Measurements from ENCODE around the gene ZCCHC2. TPM values are rescaled to one million over a fixed set of nuclear protein-coding genes. Genes with fewer than 3 reads are reported as not detected.

ZCCHC2 gene
- total and polyA plus RNA-seq, 5 donors from 2014 or later: 1.7 to 82.5 (median 2.1) TPM

- no peaks in the 10 kb centered on the region for H3K36me3 ChIP-seq (ENCODE audit: control insufficient read depth, insufficient read depth, low read length)
- H3K4me1 ChIP-seq (ENCODE audit: control insufficient read depth, insufficient read depth, low read length, poor library complexity, severe bottlenecking): no peaks in the 10 kb centered on the region
- H3K27me3 Mint-ChIP-seq: peaks cover 15% of the 10 kb centered on the region
- DNase-seq (no peak), ATAC-seq (ENCODE audit: low read depth in 2 of 2) (no peak)
- no peak overlapping the region for H3K4me3 ChIP-seq (ENCODE audit: low read depth, low read length)
- no peak overlapping the region for H3K27ac ChIP-seq (ENCODE audit: insufficient read depth, low read length, poor library complexity, severe bottlenecking)
- H3K27ac Mint-ChIP-seq: no peak overlapping the region
- no peaks in the 10 kb centered on the region for H3K36me3 Mint-ChIP-seq
- H3K9me3 ChIP-seq (ENCODE audit: control insufficient read depth in 2 of 2, low read length in 2 of 2): no peaks in the 10 kb centered on the region
- peaks cover 0 to 2% (median 0%) of the 10 kb centered on the region in 7 donors for H3K9me3 Mint-ChIP-seq
- no peak overlapping the region for H3K4me3 Mint-ChIP-seq
- H3K27me3 ChIP-seq (ENCODE audit: control insufficient read depth, insufficient read depth, low read length): no peaks in the 10 kb centered on the region
- peaks cover 0 to 2% (median 0%) of the 10 kb centered on the region in 4 donors for H3K4me1 Mint-ChIP-seq
Measured at GRCh38 chr18:62606106-62606505, 83.3 kb downstream of the ZCCHC2 start.

DNA sequence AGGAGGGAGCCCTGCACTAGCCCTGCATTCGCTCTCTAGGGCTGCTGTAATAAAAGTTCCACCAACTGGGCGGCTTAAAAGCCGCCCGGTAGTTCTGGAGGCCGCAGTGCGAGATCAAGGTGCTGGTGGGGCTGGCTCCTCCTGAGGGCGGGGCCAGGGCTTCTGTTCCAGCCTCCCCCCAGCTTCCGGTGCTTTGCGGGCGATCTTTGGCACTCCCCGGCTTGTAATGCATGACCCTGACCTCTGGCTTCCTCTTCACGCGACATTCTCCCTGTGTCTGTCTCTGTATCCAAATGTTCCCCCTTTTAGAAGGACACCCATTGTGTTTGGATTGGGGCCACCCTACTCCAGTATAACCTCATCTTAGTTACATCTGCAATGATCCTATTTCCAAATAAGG is 84.5 kb downstream of the ZCCHC2 start:
- Mint-ChIP-seq H3K27ac (no peak overlapping the region), H3K36me3 (no peaks in the 10 kb centered on the region), H3K9me3 (peaks cover 0 to 2% (median 0%) of the 10 kb centered on the region in 7 donors), H3K27me3 (peaks cover 5% of the 10 kb centered on the region), H3K4me1 (peaks cover 0 to 2% (median 0%) of the 10 kb centered on the region in 4 donors), H3K4me3 (no peak overlapping the region)
- H3K27me3 ChIP-seq (ENCODE audit: control insufficient read depth, insufficient read depth, low read length): no peaks in the 10 kb centered on the region
- no peak overlapping the region for H3K27ac ChIP-seq (ENCODE audit: insufficient read depth, low read length, poor library complexity, severe bottlenecking)
- no peak for DNase-seq
- no peak for ATAC-seq (ENCODE audit: low read depth in 2 of 2)
- no peaks in the 10 kb centered on the region for H3K4me1 ChIP-seq (ENCODE audit: control insufficient read depth, insufficient read depth, low read length, poor library complexity, severe bottlenecking)
- no peaks in the 10 kb centered on the region for H3K36me3 ChIP-seq (ENCODE audit: control insufficient read depth, insufficient read depth, low read length)
- no peak overlapping the region for H3K4me3 ChIP-seq (ENCODE audit: low read depth, low read length)
- no peaks in the 10 kb centered on the region for H3K9me3 ChIP-seq (ENCODE audit: control insufficient read depth in 2 of 2, low read length in 2 of 2)

GRCh38 chr18:62607708-62608428 is 85.0 kb downstream of the ZCCHC2 start:
- Histone ChIP-seq H3K4me3 (ENCODE audit: low read depth, low read length) (no peak overlapping the region), H3K4me1 (ENCODE audit: control insufficient read depth, insufficient read depth, low read length, poor library complexity, severe bottlenecking) (no peaks in the 10 kb centered on the region), H3K9me3 (ENCODE audit: control insufficient read depth in 2 of 2, low read length in 2 of 2) (no peaks in the 10 kb centered on the region), H3K27ac (ENCODE audit: insufficient read depth, low read length, poor library complexity, severe bottlenecking) (no peak overlapping the region), H3K36me3 (ENCODE audit: control insufficient read depth, insufficient read depth, low read length) (no peaks in the 10 kb centered on the region), H3K27me3 (ENCODE audit: control insufficient read depth, insufficient read depth, low read length) (no peaks in the 10 kb centered on the region)
- Mint-ChIP-seq H3K4me1 (peaks cover 0 to 4% (median 0%) of the 10 kb centered on the region in 4 donors), H3K27me3 (peaks cover 10% of the 10 kb centered on the region), H3K4me3 (no peak overlapping the region), H3K36me3 (no peaks in the 10 kb centered on the region), H3K9me3 (peaks cover 0 to 2% (median 0%) of the 10 kb centered on the region in 7 donors), H3K27ac (no peak overlapping the region)
- ATAC-seq (ENCODE audit: low read depth in 2 of 2) (no peak), DNase-seq (no peak)

GRCh38 chr18:62609764-62610163 is 86.9 kb downstream of the ZCCHC2 start:
- H3K9me3 Mint-ChIP-seq: peaks cover 0 to 2% (median 0%) of the 10 kb centered on the region in 7 donors
- H3K4me3 Mint-ChIP-seq: no peak overlapping the region
- ATAC-seq (ENCODE audit: low read depth in 2 of 2) (no peak), DNase-seq (no peak)
- peaks cover 0 to 4% (median 0%) of the 10 kb centered on the region in 4 donors for H3K4me1 Mint-ChIP-seq
- Histone ChIP-seq H3K9me3 (ENCODE audit: control insufficient read depth in 2 of 2, low read length in 2 of 2) (no peaks in the 10 kb centered on the region), H3K36me3 (ENCODE audit: control insufficient read depth, insufficient read depth, low read length) (no peaks in the 10 kb centered on the region), H3K27ac (ENCODE audit: insufficient read depth, low read length, poor library complexity, severe bottlenecking) (no peak overlapping the region), H3K4me1 (ENCODE audit: control insufficient read depth, insufficient read depth, low read length, poor library complexity, severe bottlenecking) (no peaks in the 10 kb centered on the region), H3K27me3 (ENCODE audit: control insufficient read depth, insufficient read depth, low read length) (no peaks in the 10 kb centered on the region), H3K4me3 (ENCODE audit: low read depth, low read length) (no peak overlapping the region)
- H3K27ac Mint-ChIP-seq: no peak overlapping the region
- no peaks in the 10 kb centered on the region for H3K36me3 Mint-ChIP-seq
- peaks cover 15% of the 10 kb centered on the region for H3K27me3 Mint-ChIP-seq

DNA sequence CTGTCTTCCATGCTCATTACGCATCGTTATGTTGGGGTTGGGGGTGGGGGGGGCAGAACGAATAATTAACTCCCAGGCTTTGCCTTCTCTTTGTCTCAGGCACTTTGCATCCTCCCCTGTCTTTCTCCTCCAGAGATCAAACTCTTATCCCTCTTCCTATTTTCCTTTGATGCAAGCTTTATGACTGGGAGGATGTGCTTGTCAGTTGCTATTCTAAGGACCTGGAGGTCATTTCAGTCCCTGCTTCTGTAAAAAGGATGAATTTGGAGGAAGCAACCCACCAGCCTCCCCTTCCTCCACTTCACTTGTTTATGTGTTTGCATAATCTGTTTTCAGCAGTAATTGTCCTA is 87.5 kb downstream of the ZCCHC2 start:
- H3K27me3 ChIP-seq (ENCODE audit: control insufficient read depth, insufficient read depth, low read length): no peaks in the 10 kb centered on the region
- Mint-ChIP-seq H3K36me3 (no peaks in the 10 kb centered on the region), H3K4me1 (peaks cover 0 to 4% (median 0%) of the 10 kb centered on the region in 4 donors), H3K27me3 (peaks cover 15% of the 10 kb centered on the region), H3K9me3 (peaks cover 0 to 2% (median 0%) of the 10 kb centered on the region in 7 donors), H3K4me3 (no peak overlapping the region), H3K27ac (peak overlapping the region in 1 of 3 donors; percentile 57)
- ATAC-seq (ENCODE audit: low read depth in 2 of 2) (no peak), DNase-seq (no peak)
- no peaks in the 10 kb centered on the region for H3K36me3 ChIP-seq (ENCODE audit: control insufficient read depth, insufficient read depth, low read length)
- H3K27ac ChIP-seq (ENCODE audit: insufficient read depth, low read length, poor library complexity, severe bottlenecking): no peak overlapping the region
- no peaks in the 10 kb centered on the region for H3K9me3 ChIP-seq (ENCODE audit: control insufficient read depth in 2 of 2, low read length in 2 of 2)
- no peak overlapping the region for H3K4me3 ChIP-seq (ENCODE audit: low read depth, low read length)
- no peaks in the 10 kb centered on the region for H3K4me1 ChIP-seq (ENCODE audit: control insufficient read depth, insufficient read depth, low read length, poor library complexity, severe bottlenecking)

- no peak for DNase-seq
- Mint-ChIP-seq H3K27ac (peak overlapping the region in 2 of 3 donors; percentile 4 to 57), H3K4me3 (no peak overlapping the region)
Measured at GRCh38 chr18:62610701-62611411, 88.0 kb downstream of the ZCCHC2 start.

DNA sequence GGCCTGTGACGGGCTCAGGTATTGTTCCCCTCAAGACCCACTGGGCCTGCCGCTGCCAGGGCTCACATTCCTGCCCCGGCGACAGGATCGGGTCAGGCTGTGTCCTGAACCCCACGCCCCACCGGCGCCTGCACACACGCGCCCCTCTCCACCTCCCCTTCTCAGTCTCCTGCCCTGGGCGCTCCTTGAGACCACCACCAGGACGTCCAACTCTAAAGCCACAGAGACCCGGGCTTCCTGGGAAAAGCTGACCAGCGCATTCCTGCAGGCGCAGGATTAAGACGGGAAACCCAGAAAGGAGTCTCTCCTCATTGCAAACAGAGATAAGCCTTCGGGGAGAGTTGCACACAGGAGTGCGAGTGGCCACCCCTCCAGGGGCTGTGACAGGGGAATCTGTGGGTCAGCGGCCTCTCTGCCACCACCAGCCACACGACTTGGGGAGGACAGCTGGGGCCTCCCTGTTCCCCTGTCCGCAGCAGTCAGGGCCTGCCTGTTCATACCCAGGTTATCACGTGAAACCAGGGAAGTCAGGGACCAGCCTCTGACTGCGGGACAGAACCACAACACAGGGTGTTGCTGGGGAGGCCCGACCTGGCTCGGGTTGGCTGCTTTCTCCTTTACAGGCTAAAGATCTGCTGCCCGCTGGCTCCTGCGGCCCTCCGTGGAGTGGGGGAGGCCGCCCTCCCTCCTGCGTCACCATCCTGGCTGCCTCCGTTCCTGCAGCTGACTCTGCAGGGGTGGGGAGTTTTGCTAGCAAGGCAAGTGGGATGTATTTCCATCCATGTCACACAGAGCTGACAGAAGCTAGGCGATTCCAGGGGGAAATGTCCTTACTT is 88.8 kb downstream of the ZCCHC2 start:
- H3K27me3 Mint-ChIP-seq: peaks cover 19% of the 10 kb centered on the region
- H3K27ac Mint-ChIP-seq: no peak overlapping the region

More at GRCh38 chr18:62610701-62611411, 88.0 kb downstream of the ZCCHC2 start:
- Mint-ChIP-seq H3K36me3 (no peaks in the 10 kb centered on the region), H3K9me3 (peaks cover 0 to 2% (median 0%) of the 10 kb centered on the region in 7 donors), H3K4me1 (peaks cover 0 to 4% (median 0%) of the 10 kb centered on the region in 4 donors), H3K27me3 (peaks cover 17% of the 10 kb centered on the region)
- H3K4me3 ChIP-seq (ENCODE audit: low read depth, low read length): no peak overlapping the region
- no peaks in the 10 kb centered on the region for H3K9me3 ChIP-seq (ENCODE audit: control insufficient read depth in 2 of 2, low read length in 2 of 2)
- H3K36me3 ChIP-seq (ENCODE audit: control insufficient read depth, insufficient read depth, low read length): no peaks in the 10 kb centered on the region
- no peak for ATAC-seq (ENCODE audit: low read depth in 2 of 2)
- H3K4me1 ChIP-seq (ENCODE audit: control insufficient read depth, insufficient read depth, low read length, poor library complexity, severe bottlenecking): no peaks in the 10 kb centered on the region
- H3K27ac ChIP-seq (ENCODE audit: insufficient read depth, low read length, poor library complexity, severe bottlenecking): no peak overlapping the region
- no peaks in the 10 kb centered on the region for H3K27me3 ChIP-seq (ENCODE audit: control insufficient read depth, insufficient read depth, low read length)

More for the DNA sequence above, 88.8 kb downstream of the ZCCHC2 start:
- no peak overlapping the region for H3K27ac ChIP-seq (ENCODE audit: insufficient read depth, low read length, poor library complexity, severe bottlenecking)
- H3K4me1 ChIP-seq (ENCODE audit: control insufficient read depth, insufficient read depth, low read length, poor library complexity, severe bottlenecking): no peaks in the 10 kb centered on the region
- H3K9me3 Mint-ChIP-seq: peaks cover 0 to 2% (median 0%) of the 10 kb centered on the region in 7 donors
- H3K4me3 ChIP-seq (ENCODE audit: low read depth, low read length): no peak overlapping the region
- DNase-seq: no peak
- no peaks in the 10 kb centered on the region for H3K27me3 ChIP-seq (ENCODE audit: control insufficient read depth, insufficient read depth, low read length)
- H3K36me3 ChIP-seq (ENCODE audit: control insufficient read depth, insufficient read depth, low read length): no peaks in the 10 kb centered on the region
- H3K36me3 Mint-ChIP-seq: no peaks in the 10 kb centered on the region
- H3K4me3 Mint-ChIP-seq: no peak overlapping the region
- H3K4me1 Mint-ChIP-seq: peaks cover 0 to 4% (median 0%) of the 10 kb centered on the region in 4 donors
- ATAC-seq (ENCODE audit: low read depth in 2 of 2): no peak
- H3K9me3 ChIP-seq (ENCODE audit: control insufficient read depth in 2 of 2, low read length in 2 of 2): no peaks in the 10 kb centered on the region

Data from CD4-positive, CD25-positive, alpha-beta regulatory T cell (primary cell).